Gastrocnemius medialis (tissue), 4 donors: ENCODE results near the gene CBX2. TPM values are rescaled to one million over a fixed set of nuclear protein-coding genes. Genes with fewer than 3 reads are reported as not detected.

ENCODE experiments used
- ATAC-seq, 2 donors: fragments of 150-250 bp; one replicate each; pipeline ENCODE4 v1.9.1; 2016
- DNase-seq, 2 donors: peaks; one replicate each; pipeline ENCODE4 v3.0.0-alpha.2; 2019
- H3K27ac ChIP-seq, 4 donors: fragments of 200-600 bp; sonication (generic); 1 replicate in 1 of 4; 2 replicates in 3 of 4; pipeline ENCODE4 v1.5.1; 2016 to 2018; ENCODE audit warnings: mild to moderate bottlenecking in 2 of 4, moderate library complexity in 1 of 4
- H3K27me3 ChIP-seq, 3 donors: fragments of 200-600 bp; sonication (generic) in 2 of 3; 1 replicate in 1 of 3; 2 replicates in 2 of 3; pipeline versions ENCODE4 v1.5.1 to v1.6.0; 2016 to 2019; ENCODE audit warnings: mild to moderate bottlenecking in 1 of 3, moderate library complexity in 1 of 3
- H3K36me3 ChIP-seq, 2 donors: fragments of 200-600 bp; sonication (generic) in 1 of 2; one replicate each; pipeline ENCODE4 v1.5.1; 2017 to 2018
- H3K4me1 ChIP-seq, 2 donors: fragments of 200-600 bp; sonication (generic) in 1 of 2; one replicate each; pipeline ENCODE4 v1.5.1; 2016 to 2017; ENCODE audit warnings: mild to moderate bottlenecking in 2 of 2
- H3K4me3 ChIP-seq, 4 donors: fragments of 200-600 bp; sonication (generic) in 3 of 4; 1 replicate in 1 of 4; 2 replicates in 3 of 4; pipeline ENCODE4 v1.5.1; 2016 to 2019; ENCODE audit warnings: mild to moderate bottlenecking in 2 of 4
- H3K9me3 ChIP-seq, 3 donors: fragments of 200-600 bp; sonication (generic) in 2 of 3; 1 replicate in 1 of 3; 2 replicates in 2 of 3; pipeline ENCODE4 v1.5.1; 2016 to 2019
- POLR2A ChIP-seq, 2 donors: fragments of 450-650 bp; IDR thresholded peaks; one replicate each; pipeline ENCODE4 v1.6.1; 2017; ENCODE audit warnings: antibody characterized with exemption in 2 of 2, mild to moderate bottlenecking in 2 of 2, moderate library complexity in 2 of 2
- in situ Hi-C, 4 donors: fragments of 200-750 bp; cut with MboI; loops; one replicate each; pipeline versions ENCODE4 v1.15.0 to v1.8.0; 2017; ENCODE audit warnings: low sequenced_read_pairs in 4 of 4
- intact Hi-C: fragments of 100-400 bp; cut with DNase I; formaldehyde crosslinking; loops from one replicate; pipeline ENCODE4 v1.15.1; 2023; ENCODE audit warnings: low total_unique reads
- total RNA-seq, 4 donors: library from RNA; depleted of rRNA; stranded (reverse); fragments of >200 nt; gene quantifications; one replicate each; pipeline versions ENCODE4 v1.1.0 to v1.2.3, GENCODE V29; 2016
- TF ChIP-seq, protein P1 (sequence below), 5 experiments: fragments of 450-650 bp in 3 of 5; fragments of 200-600 bp in 2 of 5; sonication (generic) in 2 of 5; IDR thresholded peaks in 4 of 5; conservative IDR thresholded peaks in 1 of 5; 1 replicate in 4 of 5; 2 replicates in 1 of 5; pipeline ENCODE4 v1.5.1; 2016 to 2019; ENCODE audit warnings: antibody characterized with exemption in 5 of 5, mild to moderate bottlenecking in 3 of 5, moderate library complexity in 3 of 5

The CBX2 gene
- total RNA-seq, 4 donors from 2014 or later, result 0.13 to 1.1 (median 0.42) TPM; not detected in 1

DNA sequence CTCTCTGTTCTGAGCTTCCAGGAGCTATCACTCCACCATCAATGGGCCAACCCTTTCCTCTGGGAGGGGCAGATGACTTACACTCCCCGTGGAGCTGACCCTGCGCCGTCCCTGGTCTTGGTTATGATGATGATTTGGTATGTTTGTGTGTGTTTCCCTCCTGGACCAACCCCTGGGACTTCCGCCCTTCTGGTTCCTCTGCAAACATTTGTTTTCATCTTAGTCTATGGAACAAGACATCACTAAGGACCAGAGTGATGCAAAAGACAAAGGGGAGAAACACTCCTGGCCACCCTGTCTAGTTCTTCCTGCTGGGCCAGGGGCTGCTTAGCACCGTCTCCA is 47.6 kb downstream of the CBX2 start:
- DNase-seq (no peak), ATAC-seq (no peak)
- no peak for TF ChIP-seq POLR2A (IDR thresholded peaks at IDR 0.05)
- TF ChIP-seq, protein P1, sequence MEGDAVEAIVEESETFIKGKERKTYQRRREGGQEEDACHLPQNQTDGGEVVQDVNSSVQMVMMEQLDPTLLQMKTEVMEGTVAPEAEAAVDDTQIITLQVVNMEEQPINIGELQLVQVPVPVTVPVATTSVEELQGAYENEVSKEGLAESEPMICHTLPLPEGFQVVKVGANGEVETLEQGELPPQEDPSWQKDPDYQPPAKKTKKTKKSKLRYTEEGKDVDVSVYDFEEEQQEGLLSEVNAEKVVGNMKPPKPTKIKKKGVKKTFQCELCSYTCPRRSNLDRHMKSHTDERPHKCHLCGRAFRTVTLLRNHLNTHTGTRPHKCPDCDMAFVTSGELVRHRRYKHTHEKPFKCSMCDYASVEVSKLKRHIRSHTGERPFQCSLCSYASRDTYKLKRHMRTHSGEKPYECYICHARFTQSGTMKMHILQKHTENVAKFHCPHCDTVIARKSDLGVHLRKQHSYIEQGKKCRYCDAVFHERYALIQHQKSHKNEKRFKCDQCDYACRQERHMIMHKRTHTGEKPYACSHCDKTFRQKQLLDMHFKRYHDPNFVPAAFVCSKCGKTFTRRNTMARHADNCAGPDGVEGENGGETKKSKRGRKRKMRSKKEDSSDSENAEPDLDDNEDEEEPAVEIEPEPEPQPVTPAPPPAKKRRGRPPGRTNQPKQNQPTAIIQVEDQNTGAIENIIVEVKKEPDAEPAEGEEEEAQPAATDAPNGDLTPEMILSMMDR (IDR thresholded peaks at IDR 0.05 in 4 of 5, conservative IDR thresholded peaks at IDR 0.05 in 1 of 5), result no peak

DNA sequence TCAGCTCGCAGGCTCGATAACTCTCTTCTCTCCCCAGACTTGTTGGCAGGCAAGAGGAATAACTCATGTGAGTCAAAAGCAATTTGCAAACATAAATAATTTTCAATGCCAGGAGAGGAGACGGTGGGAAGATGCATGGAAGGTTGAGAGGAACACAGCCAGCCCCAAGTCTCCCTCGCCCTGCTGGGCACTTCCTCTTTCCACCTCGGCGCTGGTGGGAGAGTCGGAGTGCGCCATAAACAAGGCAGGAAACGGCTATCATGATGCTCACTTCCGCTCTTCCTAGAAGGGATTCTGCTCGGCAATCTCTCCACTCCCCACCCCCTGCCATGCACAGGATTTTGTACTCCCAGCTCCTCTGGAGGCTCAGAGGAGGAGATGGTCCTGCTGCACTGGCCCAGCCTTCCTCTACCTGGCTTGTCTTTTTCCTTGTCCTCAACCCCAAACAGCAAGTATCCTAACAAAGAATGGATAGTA is 48.3 kb downstream of the CBX2 start:
- H3K9me3 ChIP-seq, result no peaks in the 10 kb centered on the region
- no peaks in the 10 kb centered on the region for H3K36me3 ChIP-seq
- DNase-seq (no peak), ATAC-seq (no peak)
- H3K27ac ChIP-seq, result no peak overlapping the region
- in situ Hi-C loops, result no loop called here
- H3K4me1 ChIP-seq, result peaks cover 0 to under 1% of the 10 kb centered on the region in 2 donors
- peaks cover 8 to 16% (median 14%) of the 10 kb centered on the region in 3 donors for H3K27me3 ChIP-seq
- TF ChIP-seq, protein P1 (IDR thresholded peaks at IDR 0.05 in 4 of 5, conservative IDR thresholded peaks at IDR 0.05 in 1 of 5), result no peak
- TF ChIP-seq POLR2A (IDR thresholded peaks at IDR 0.05), result no peak
- intact Hi-C loops, result no loop called here
- H3K4me3 ChIP-seq, result no peak overlapping the region

More for the DNA sequence above, 47.6 kb downstream of the CBX2 start:
- H3K9me3 ChIP-seq, result no peaks in the 10 kb centered on the region
- H3K27ac ChIP-seq, result no peak overlapping the region
- in situ Hi-C loops (no loop called here), intact Hi-C loops (no loop called here)
- no peaks in the 10 kb centered on the region for H3K36me3 ChIP-seq
- H3K27me3 ChIP-seq, result peaks cover 8 to 16% (median 14%) of the 10 kb centered on the region in 3 donors
- H3K4me3 ChIP-seq, result no peak overlapping the region
- H3K4me1 ChIP-seq, result no peaks in the 10 kb centered on the region

DNA sequence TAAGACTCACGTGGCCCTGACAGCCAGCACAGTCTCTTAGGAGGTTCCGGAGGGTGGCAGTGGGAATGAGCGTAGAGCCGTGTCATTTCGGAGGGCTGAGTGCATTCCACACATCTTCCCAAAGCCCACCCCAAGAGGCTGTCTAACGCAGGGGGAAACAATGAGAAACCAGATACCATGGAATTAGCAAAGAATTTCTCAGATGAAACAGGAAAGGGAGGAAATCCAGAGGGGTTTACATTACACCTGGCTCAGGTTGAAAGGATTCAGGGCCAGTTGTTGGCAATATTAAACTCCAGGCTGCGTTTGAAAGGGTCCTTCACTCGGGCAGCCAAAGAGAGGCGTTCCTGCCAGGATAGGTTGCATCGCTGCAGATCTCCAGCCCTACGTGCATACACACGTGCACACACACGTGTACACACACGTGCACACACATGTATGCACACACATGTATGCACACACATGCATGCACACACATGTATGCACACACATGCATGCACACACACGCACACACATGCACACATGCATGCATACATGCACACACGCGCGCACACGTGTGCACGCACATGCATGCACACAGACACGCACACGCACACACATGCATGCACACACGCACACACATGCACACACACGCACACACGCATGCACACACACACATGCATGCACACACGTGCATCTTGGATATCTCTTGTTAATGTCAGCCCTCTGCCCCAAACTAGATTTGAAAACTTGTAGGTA is 49.1 kb downstream of the CBX2 start:
- H3K9me3 ChIP-seq, result no peaks in the 10 kb centered on the region
- H3K36me3 ChIP-seq, result no peaks in the 10 kb centered on the region
- TF ChIP-seq, protein P1 (IDR thresholded peaks at IDR 0.05 in 4 of 5, conservative IDR thresholded peaks at IDR 0.05 in 1 of 5), result no peak
- no peak for TF ChIP-seq POLR2A (IDR thresholded peaks at IDR 0.05)
- in situ Hi-C loops (no loop called here), intact Hi-C loops (no loop called here)
- no peak overlapping the region for H3K4me3 ChIP-seq
- no peak for DNase-seq
- H3K4me1 ChIP-seq, result peaks cover 5% of the 10 kb centered on the region in 2 donors
- H3K27ac ChIP-seq, result no peak overlapping the region
- peaks cover 11 to 19% (median 14%) of the 10 kb centered on the region in 3 donors for H3K27me3 ChIP-seq
- ATAC-seq, result no peak

DNA sequence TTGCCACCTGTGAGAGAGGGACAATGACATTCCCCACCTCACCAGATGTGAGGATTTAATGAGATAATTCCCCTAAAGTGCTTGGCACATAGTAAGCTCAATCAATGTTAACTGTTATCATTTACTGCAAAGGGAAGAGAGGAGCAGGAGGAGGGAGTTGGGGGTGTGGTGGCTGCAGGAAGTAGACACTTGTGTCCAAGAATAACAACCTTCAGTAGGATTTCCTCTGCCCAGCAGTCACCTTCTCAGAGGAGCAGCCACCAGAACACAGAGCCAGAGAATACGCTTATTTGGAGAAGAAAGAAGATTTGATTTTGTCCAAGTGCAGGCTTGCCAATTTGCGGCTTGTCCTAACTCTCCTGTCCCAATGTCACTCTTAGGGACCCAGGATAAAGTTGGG is 51.1 kb downstream of the CBX2 start:
- DNase-seq, result no peak
- TF ChIP-seq POLR2A (IDR thresholded peaks at IDR 0.05), result no peak
- TF ChIP-seq, protein P1 (IDR thresholded peaks at IDR 0.05 in 4 of 5, conservative IDR thresholded peaks at IDR 0.05 in 1 of 5), result no peak
- in situ Hi-C loops, result no loop called here

More for the DNA sequence above, 51.1 kb downstream of the CBX2 start:
- no peaks in the 10 kb centered on the region for H3K36me3 ChIP-seq
- H3K9me3 ChIP-seq, result no peaks in the 10 kb centered on the region
- no peak overlapping the region for H3K4me3 ChIP-seq
- peaks cover 19 to 25% (median 23%) of the 10 kb centered on the region in 3 donors for H3K27me3 ChIP-seq
- intact Hi-C loops, result no loop called here
- H3K4me1 ChIP-seq, result peaks cover 5 to 14% of the 10 kb centered on the region in 2 donors
- H3K27ac ChIP-seq, result no peak overlapping the region
- ATAC-seq, result no peak
